Thyroid gland (tissue), 4 donors: Measurements from ENCODE around the gene MBTPS2. TPM values are rescaled to one million over a fixed set of nuclear protein-coding genes. Genes with fewer than 3 reads are reported as not detected.

Source experiments
- DNase-seq, 2 donors: peaks; one replicate each; pipeline ENCODE4 v3.0.0-alpha.2; 2019
- H3K27ac ChIP-seq, 3 donors: fragments of 200-600 bp; sonication (generic); 1 replicate in 2 of 3; 2 replicates in 1 of 3; pipeline ENCODE4 v1.5.1; 2016 to 2019; ENCODE audit warnings: mild to moderate bottlenecking in 1 of 3, moderate library complexity in 1 of 3
- H3K27me3 ChIP-seq: fragments of 200-600 bp; sonication (generic); one replicate; pipeline ENCODE4 v1.5.1; 2019
- H3K36me3 ChIP-seq, 2 donors: fragments of 200-600 bp; sonication (generic); one replicate each; pipeline ENCODE4 v1.5.1; 2016 to 2019
- H3K4me1 ChIP-seq, 2 donors: fragments of 200-600 bp; sonication (generic); one replicate each; pipeline ENCODE4 v1.5.1; 2017 to 2019
- H3K4me3 ChIP-seq, 3 donors: fragments of 200-600 bp; sonication (generic); replicated peaks in 1 of 3; 1 replicate in 2 of 3; 2 replicates in 1 of 3; pipeline ENCODE4 v1.5.1; 2016; ENCODE audit warnings: mild to moderate bottlenecking in 1 of 3
- H3K9me3 ChIP-seq: fragments of 200-600 bp; sonication (generic); one replicate; pipeline ENCODE4 v1.5.1; 2017
- CTCF ChIP-seq, 6 experiments: fragments of 200-600 bp in 3 of 6; fragments of 450-650 bp in 3 of 6; sonication (generic) in 3 of 6; IDR thresholded peaks; one replicate each; pipeline ENCODE4 v1.5.1; 2016 to 2019; ENCODE audit warnings: antibody characterized with exemption in 6 of 6, mild to moderate bottlenecking in 2 of 6, inconsistent platforms in 1 of 6, moderate library complexity in 1 of 6
- POLR2A ChIP-seq, 2 donors: fragments of 450-650 bp; IDR thresholded peaks; one replicate each; pipeline ENCODE4 v1.6.1; 2017; ENCODE audit warnings: antibody characterized with exemption in 2 of 2, mild to moderate bottlenecking in 2 of 2, moderate library complexity in 1 of 2
- WGBS, 2 donors: methylation state at CpG; one replicate each; pipeline ENCODE4 v1.1.5; 2017; 5-methylcytosine and 5-hydroxymethylcytosine counted together
- intact Hi-C: fragments of 100-400 bp; cut with DNase I; formaldehyde crosslinking; loops from one replicate; pipeline ENCODE4 v1.15.1; 2023
- total RNA-seq, 4 donors: library from RNA; depleted of rRNA; stranded (reverse); fragments of >200 nt; gene quantifications; one replicate each; pipeline ENCODE4 v1.2.3, GENCODE V29; 2016

The MBTPS2 gene
- total RNA-seq, 4 donors from 2014 or later: 9.6 to 13.9 (median 12.2) TPM

- no peaks in the 10 kb centered on the region for H3K36me3 ChIP-seq
- H3K4me1 ChIP-seq: no peaks in the 10 kb centered on the region
- intact Hi-C loops: no loop called here
- TF ChIP-seq POLR2A (IDR thresholded peaks at IDR 0.05) (no peak), CTCF (IDR thresholded peaks at IDR 0.05) (no peak)
- no peaks in the 10 kb centered on the region for H3K27me3 ChIP-seq
- H3K27ac ChIP-seq: no peak overlapping the region
- no peak overlapping the region for H3K4me3 ChIP-seq
- 61 to 63% methylated on average over 1 of the region's 1 CpG for WGBS, 2 donors
- DNase-seq: peak in 1 of 2 donors; percentile 2
- H3K9me3 ChIP-seq: no peaks in the 10 kb centered on the region
Observed at GRCh38 chrX:21907260-21907659, 67.8 kb downstream of the MBTPS2 start.

GRCh38 chrX:21911481-21911880, 72.1 kb downstream of the MBTPS2 start:
- no peaks in the 10 kb centered on the region for H3K9me3 ChIP-seq
- no peak overlapping the region for H3K4me3 ChIP-seq
- no peaks in the 10 kb centered on the region for H3K4me1 ChIP-seq
- H3K27ac ChIP-seq: no peak overlapping the region
- intact Hi-C loops: no loop called here
- H3K27me3 ChIP-seq: no peaks in the 10 kb centered on the region
- no peak for DNase-seq
- TF ChIP-seq CTCF (IDR thresholded peaks at IDR 0.05) (no peak), POLR2A (IDR thresholded peaks at IDR 0.05) (no peak)
- WGBS, 2 donors: 94 to 98% methylated on average over 4 of the region's 4 CpGs
- no peaks in the 10 kb centered on the region for H3K36me3 ChIP-seq

GRCh38 chrX:21912220-21912619, 72.8 kb downstream of the MBTPS2 start:
- Histone ChIP-seq H3K27me3 (no peaks in the 10 kb centered on the region), H3K36me3 (no peaks in the 10 kb centered on the region), H3K27ac (no peak overlapping the region), H3K9me3 (no peaks in the 10 kb centered on the region), H3K4me3 (no peak overlapping the region), H3K4me1 (no peaks in the 10 kb centered on the region)
- DNase-seq: no peak
- WGBS, 2 donors: 100% methylated on average over 1 of the region's 1 CpG
- TF ChIP-seq POLR2A (IDR thresholded peaks at IDR 0.05) (no peak), CTCF (IDR thresholded peaks at IDR 0.05) (no peak)
- intact Hi-C loops: no loop called here

- Histone ChIP-seq H3K36me3 (no peaks in the 10 kb centered on the region), H3K27ac (no peak overlapping the region), H3K9me3 (no peaks in the 10 kb centered on the region), H3K4me3 (no peak overlapping the region), H3K27me3 (no peaks in the 10 kb centered on the region), H3K4me1 (no peaks in the 10 kb centered on the region)
- no peak for TF ChIP-seq POLR2A (IDR thresholded peaks at IDR 0.05)
- TF ChIP-seq CTCF (IDR thresholded peaks at IDR 0.05): no peak
- intact Hi-C loops: no loop called here
- DNase-seq: no peak
- 93 to 100% methylated on average over 3 of the region's 4 CpGs for WGBS, 2 donors
Observed at GRCh38 chrX:21912989-21913388, 73.6 kb downstream of the MBTPS2 start.

- Histone ChIP-seq H3K4me1 (no peaks in the 10 kb centered on the region), H3K4me3 (no peak overlapping the region), H3K27ac (no peak overlapping the region), H3K9me3 (no peaks in the 10 kb centered on the region), H3K36me3 (no peaks in the 10 kb centered on the region), H3K27me3 (no peaks in the 10 kb centered on the region)
- WGBS, 2 donors: 57 to 75% methylated on average over 3 of the region's 3 CpGs
- TF ChIP-seq CTCF (IDR thresholded peaks at IDR 0.05) (no peak), POLR2A (IDR thresholded peaks at IDR 0.05) (no peak)
- no peak for DNase-seq
- intact Hi-C loops: no loop called here
Observed at GRCh38 chrX:21926116-21926515, 86.7 kb downstream of the MBTPS2 start.
